Stimulated activated CD4-positive, alpha-beta T cell treated with anti-CD3 and anti-CD28 coated beads, TNF-alpha, amount 100 ng/mL, for 48 hours (primary cell): Measurements from ENCODE around the gene MAST4.
A peak's percentile ranks its signal among the peaks of the same experiment; 100 is the strongest.
"Not testable (repeated sequence)": the region's sequence is repeated elsewhere in the genome, so short reads cannot be mapped to it uniquely, and the experiment has no call there.

Experiments
- DNase-seq, 3 donors: peaks; one replicate each; pipeline ENCODE4 v3.0.0-alpha.2; 2020; ENCODE audit warnings: low read depth in 3 of 3

MAST4 gene

GRCh38 chr5:66742896-66743247, 146.7 kb downstream of the MAST4 start:
- DNase-seq: no peak

GRCh38 chr5:66743344-66743743, 147.2 kb downstream of the MAST4 start:
- no peak for DNase-seq

GRCh38 chr5:66744040-66744439, 147.8 kb downstream of the MAST4 start:
- DNase-seq: peak in 2 of 3 donors; percentile 1 to 4

GRCh38 chr5:66745297-66745696, 149.1 kb downstream of the MAST4 start:
- DNase-seq: no peak

GRCh38 chr5:66747607-66748006, 151.4 kb downstream of the MAST4 start:
- DNase-seq: no peak

GRCh38 chr5:66752668-66753067, 156.5 kb downstream of the MAST4 start:
- not testable (repeated sequence) for DNase-seq

- peak in 2 of 3 donors; percentile 1 to 12 for DNase-seq
These were observed 161.1 kb downstream of the MAST4 start for GRCh38 chr5:66757219-66757833.

- DNase-seq: no peak
These were observed 161.7 kb downstream of the MAST4 start for GRCh38 chr5:66757834-66758371.

- no peak for DNase-seq
These were observed 173.0 kb downstream of the MAST4 start for GRCh38 chr5:66769030-66769733.

GRCh38 chr5:66769839-66770617, 173.8 kb downstream of the MAST4 start:
- no peak for DNase-seq

- DNase-seq: no peak
These were observed 181.7 kb downstream of the MAST4 start for GRCh38 chr5:66777868-66778267.

- DNase-seq: no peak
These were observed 183.3 kb downstream of the MAST4 start for GRCh38 chr5:66779528-66779927.

- DNase-seq: no peak
These were observed 192.4 kb downstream of the MAST4 start for GRCh38 chr5:66788556-66788955.

- no peak for DNase-seq
These were observed 193.2 kb downstream of the MAST4 start for GRCh38 chr5:66789434-66789833.

- no peak for DNase-seq
These were observed 196.9 kb downstream of the MAST4 start for GRCh38 chr5:66793049-66793448.

- DNase-seq: no peak
These were observed 199.5 kb downstream of the MAST4 start for GRCh38 chr5:66795682-66796081.

GRCh38 chr5:66796305-66797292, 200.4 kb downstream of the MAST4 start:
- DNase-seq: no peak

- DNase-seq: no peak
These were observed 206.7 kb downstream of the MAST4 start for GRCh38 chr5:66802941-66803340.

- no peak for DNase-seq
These were observed 209.6 kb downstream of the MAST4 start for GRCh38 chr5:66805514-66806430.

GRCh38 chr5:66807743-66808142, 211.6 kb downstream of the MAST4 start:
- no peak for DNase-seq
